GM21619 (cell line): ENCODE data around the gene BRSK1.

Experiments used
- ATAC-seq: cut with Tn5 transposase; IDR thresholded peaks from one replicate; pipeline ENCODE4 v1.9.1; 2021; ENCODE audit not compliant: unreplicated experiment

The BRSK1 gene

DNA sequence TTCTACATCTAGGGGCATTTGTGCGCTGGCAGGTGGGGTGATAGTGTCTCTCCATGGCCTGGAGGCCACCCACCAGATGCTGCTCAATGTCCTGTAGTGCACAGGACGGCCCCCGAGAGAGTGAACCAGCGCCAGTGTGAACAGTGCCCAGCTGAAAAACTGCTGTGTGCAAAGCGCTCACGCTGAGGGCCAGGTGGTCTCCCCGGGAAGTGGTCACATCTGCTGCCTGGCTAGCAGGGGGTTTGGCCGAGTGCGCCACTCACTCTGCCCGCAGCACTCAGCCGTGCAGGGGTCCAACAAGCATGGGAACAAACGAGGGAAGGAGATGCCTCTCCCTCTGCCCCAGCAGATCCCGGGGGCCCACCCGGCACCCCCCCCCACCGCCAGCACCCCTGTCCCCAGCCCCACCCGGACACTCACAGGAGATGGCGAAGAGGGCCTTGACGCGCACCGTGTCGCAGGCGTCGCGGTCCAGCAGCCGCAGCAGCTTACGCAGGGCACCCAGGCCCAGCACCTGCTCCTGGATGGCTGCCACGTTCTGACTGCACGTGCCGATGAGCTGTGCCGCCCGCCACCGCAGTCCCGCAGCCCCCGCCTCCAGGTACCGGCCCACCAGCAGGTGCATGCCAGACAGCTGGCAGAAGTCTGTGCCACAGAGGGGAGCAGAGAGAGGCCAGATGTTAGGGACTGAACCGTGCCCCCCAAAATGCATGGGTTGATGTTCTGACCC is 9.7 kb upstream of the BRSK1 start:
- ATAC-seq, result no peak

DNA sequence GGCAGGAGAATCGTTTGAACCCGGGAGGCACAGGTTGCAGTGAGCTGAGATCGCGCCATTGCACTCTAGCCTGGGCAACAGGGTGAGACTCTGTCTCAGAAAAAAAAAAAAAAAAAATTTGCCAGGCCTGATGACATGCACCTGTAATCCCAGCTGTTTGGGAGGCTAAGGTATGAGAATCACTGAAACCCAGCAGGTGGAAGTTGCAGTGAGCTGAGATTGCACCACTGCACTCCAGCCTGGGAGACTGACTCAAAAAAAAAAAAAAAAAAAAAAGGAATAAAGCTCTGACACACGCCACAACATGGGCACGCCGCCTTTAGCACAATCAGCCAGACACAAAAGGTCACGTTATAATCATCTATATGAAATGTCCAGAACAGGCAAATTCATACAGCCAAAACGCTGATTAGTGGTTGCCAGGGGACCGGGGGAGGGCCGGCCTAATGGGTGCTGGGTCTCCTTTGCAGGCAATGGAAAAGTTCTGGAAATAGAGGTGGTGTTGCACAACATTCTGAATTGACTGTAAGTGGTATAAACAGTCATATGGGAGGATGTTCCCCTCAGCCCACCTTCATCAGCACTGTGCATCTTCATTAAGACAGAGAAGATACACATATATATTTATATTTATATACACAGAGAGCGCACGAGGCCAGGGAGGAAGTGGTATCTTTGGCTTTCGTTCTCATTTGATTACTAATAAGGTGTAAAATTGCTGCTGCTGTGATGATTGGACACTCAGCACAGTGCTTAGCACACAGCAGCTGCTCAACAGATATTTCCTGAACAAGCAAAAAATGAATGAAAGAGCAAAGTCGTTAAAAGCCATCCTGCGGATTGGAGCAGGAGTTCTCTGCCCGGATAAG is 7.7 kb upstream of the BRSK1 start:
- peak; percentile 58 for ATAC-seq

DNA sequence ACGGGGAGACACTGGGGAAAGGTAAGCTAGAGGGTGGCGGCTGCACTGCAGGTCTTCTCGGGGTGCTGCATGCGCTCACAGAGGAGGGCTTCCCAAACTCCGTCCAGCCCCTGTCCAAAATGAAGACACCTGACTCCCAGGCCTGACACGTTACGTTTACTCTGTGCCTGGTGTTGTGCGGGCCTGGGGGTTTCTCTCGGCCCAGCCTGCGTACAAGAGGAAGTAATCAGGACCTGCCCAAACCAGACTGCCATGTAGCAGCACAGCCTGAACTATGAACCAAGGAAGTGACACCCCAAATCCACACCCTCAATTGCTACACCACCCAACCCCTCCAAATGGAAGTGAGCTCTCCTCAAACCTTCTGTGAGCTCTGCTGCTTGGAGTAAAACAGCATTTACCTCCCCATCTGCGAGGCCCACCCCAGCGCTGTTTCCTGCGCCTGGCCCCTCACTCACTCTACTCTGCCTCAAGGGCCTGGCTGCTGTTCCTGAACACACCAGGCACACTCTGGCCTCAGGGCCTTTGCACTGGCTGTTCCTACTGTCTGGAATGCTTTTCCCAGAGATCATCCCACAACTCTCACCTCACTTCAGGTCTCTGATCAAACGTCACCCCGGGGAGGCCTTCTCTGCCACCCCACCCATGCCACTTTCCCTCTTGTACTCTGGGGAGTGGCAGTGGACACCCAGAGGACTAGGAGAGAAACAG is 6.9 kb upstream of the BRSK1 start:
- ATAC-seq, result peak; percentile 2

DNA sequence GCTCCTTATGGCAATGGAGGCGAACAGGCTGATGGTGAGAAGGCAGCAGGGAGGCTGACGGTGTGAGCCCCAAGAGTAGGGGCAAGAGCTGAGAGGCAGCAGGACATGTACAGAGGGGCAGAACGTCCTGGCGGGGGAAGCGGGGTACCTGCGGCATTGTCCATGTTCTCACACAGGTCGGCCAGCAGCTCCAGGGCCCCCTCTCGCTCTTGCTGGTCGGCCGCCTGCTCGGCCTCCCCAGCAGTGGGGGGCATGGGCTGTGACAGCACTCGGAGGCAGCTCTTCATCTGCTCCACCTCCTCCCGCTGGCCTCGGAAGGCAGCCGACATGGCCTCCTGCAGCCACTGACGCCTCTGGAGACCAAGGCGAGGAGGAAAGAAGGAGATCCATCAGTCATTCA is 6.3 kb upstream of the BRSK1 start:
- no peak for ATAC-seq

DNA sequence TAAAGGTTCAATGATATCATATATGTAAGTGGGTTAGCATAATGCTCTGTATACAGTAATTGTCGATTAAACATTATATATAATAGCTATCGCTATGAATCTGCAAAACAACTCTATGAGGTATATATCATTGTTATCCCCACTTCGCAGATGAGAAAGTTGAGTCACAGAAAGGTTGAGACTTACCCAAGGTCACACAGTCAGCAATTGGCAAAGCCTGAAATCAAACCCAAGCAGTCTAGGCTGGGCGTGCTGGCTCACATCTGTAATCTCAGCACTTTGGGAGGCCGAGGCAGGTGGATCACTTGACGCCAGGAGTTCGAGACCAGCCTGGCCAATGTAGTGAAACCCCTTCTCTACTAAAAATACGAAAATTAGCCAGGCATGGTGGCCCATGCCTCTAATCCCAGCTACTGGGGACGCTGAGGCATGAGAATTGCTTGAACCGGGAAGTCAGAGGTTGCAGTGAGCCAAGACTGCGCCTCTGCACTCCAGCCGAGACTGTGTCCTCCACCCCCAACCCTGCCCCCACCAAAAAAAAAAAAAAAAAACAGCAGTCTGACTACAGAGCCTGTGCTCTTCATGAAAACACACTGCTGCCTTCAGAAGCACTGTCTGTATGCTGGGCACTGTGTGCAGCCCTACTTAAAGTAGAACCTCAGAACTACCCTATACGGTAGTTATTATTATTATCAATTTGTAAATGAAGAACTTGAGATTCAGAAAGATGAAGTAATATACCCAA is 5.2 kb upstream of the BRSK1 start:
- ATAC-seq, result no peak

DNA sequence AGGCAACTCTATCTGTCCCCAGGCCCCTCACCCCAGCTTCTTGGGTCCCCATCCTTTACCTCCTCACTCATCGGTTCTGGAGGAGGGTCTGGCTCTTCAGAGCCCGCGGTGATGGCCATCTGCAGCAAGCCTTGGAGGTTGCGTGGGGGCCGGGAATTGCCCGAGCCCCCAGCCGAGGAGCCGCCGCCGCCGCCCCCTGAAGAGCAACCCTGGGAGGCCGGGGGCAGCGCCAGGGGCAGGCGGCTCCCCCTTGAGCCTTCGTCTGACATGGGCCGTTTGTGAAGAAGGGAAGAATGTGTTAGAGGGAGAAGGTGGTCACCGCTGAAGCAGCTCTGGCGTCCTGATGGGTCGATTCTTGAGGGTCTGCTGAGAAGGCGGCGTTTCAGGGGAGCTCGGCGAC is 4.5 kb upstream of the BRSK1 start:
- ATAC-seq, result no peak

DNA sequence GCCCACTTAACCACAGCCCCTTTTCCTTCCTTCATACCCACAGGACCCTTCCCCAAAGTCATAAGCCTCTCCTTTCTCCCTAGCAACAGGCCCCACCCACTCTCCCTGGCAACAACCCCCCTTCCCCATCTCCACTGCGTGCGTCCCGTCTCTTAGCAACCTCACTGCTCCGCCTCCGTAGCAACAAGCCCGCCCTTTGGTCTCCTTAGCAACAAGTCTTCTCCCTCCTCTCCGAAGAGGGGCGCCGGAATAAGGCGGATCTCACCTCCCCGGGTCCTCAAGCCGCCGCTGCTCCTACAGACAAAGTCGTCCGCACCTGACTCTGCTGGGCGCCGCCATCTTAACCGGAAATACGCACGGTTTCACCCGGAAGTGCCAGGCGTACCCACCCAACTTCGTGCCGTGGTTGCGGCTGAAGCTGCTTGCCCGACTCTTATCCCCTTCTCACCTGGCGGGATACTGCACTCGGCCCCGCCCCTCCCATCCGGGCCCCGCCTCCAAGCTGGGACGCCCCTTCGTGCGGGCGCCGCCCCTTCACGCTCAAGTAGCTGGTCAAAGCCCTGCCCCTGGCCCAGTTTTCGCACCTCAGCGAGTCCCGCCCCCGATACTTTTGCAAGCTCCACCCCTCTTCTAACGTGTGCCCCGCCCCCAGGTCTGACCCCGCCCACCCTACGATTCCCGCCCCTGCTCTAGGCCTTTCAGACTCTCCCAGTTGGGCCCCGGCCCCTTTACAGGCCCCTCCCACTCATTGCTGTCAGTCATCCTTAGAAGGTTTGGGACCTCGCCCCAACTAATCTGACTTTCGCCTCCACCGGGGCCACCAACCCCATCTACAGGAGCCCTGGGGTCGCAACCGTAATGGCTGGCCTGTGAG is 3.8 kb upstream of the BRSK1 start, which contains the start of gene HSPBP1:
TSS of gene HSPBP1 (minus strand) at position 341 of the 874 bp plus-strand sequence. CDS start 502 bp downstream, outside the sequence.
- ATAC-seq, result peak; percentile 51

DNA sequence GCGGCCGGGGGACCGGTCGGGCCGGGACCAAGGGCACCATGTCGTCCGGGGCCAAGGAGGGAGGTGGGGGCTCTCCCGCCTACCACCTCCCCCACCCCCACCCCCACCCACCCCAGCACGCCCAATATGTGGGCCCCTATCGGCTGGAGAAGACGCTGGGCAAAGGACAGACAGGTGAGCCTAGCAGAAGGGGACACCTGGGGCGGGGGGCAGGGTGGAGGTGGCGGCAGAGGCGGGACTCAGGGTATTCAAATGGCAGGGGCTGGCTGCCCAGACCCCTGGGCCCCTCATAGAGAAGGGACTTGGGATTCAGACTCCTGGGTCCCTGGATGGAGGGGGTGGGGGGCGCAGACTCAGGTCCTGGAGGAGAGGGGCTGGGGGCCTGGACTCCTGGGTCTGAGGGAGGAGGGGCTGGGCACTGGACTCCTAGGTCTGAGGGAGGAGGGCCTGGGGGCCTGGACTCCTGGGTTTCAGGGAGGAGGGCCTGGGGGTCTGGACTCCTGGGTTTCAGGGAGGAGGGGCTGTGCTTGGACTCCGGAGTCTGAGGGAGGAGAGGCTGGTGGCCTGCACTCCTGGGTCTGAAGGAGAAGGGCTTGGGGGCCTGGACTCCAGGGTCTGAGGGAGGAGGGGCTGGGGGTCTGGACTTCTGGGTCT is 735 bp downstream of the BRSK1 start:
- ATAC-seq, result no peak

DNA sequence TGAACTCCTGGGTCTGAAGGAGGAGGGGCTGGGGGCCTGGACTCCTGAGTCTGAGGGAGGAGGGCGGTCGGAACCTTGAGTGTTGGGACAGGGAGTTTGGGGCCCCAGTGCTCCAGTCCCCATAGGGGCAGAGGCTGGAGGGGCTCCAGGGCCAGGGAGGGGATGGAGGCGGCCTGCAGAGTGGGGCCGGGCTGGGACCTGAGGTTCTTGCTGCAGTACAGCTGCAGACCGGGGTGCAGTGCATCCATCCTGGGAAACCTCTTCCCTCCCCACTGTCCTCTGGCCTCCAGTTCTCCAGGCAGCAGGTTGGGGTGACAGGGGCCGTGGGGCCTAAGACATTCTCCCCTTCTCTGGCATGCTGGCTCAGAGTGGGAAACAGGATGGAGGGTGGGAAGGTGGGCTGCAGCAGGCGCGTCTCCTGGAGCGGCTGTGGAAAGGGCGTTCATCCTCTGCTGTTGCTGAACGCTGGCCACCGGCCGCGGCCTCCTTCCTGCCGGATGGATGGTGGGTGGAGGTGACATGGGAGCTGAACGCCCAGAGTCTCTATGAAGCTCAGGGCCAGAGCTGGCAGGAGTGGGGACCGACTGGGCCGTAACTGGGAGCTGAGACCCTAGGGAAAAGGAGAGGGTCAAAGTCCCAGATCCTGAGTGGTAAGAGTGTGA is 1.6 kb downstream of the BRSK1 start:
- ATAC-seq, result no peak

DNA sequence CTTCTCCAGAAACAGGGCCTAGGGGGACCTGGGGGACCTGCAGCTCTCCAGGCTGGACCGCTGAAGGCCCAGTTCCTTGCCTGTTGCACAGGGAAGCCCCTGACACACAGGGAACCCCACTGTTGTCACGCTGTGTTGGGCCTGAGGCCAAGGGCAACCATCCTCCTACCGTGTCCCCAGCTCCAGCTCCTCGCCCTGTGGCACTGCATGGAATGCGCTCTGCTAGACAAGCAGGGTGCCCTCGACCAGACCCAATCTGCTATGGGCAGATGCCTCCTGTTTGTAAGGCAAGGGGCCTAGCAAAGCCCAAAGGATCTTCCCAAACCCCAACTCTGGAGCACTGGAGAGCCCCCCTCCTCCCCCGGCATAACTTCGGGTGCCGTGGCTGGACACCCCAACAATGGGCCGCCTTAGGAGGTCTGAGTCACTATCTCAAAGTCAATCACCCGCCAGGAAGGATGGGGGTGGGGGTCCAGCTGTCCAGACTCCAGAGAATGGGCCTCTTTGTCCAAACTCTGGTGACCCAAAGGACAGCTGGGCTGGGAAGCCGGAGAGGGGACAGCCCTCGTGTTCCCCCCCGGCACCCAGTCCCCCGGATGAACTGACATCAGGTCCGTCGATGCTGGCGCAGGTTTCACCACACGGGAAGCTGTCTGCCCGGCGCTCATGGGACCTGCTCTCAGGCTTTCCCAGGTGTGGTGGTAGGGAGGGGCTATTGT is 3.7 kb downstream of the BRSK1 start:
- ATAC-seq, result no peak

DNA sequence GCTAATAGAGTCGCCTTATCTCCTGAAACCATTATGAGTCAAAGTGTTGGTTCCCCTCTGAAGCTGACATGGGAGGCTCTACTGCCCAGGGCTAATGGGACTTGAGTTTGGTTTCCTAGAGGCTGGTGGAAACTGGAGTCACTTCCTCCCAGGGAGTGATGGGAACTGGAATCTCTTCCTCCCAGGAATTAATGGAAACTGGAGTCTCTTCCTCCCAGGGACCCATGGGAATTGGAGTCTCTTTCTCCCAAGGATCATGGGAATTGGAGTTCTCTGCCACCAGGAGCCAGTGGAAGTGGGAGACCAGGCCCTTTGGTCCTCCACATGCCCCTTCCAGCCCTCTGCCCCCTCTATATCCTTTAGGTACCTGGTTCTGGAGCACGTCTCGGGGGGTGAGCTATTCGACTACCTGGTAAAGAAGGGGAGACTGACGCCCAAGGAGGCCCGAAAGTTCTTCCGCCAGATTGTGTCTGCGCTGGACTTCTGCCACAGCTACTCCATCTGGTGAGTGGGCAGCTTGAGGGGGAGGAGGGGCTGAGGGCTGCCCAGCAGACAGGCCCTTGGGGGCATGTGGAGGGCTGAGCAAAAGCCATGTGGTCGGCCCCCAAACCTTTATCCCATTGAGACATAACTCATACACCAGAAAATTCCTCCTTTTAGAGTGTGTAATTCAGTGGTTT is 5.5 kb downstream of the BRSK1 start:
- ATAC-seq, result no peak

DNA sequence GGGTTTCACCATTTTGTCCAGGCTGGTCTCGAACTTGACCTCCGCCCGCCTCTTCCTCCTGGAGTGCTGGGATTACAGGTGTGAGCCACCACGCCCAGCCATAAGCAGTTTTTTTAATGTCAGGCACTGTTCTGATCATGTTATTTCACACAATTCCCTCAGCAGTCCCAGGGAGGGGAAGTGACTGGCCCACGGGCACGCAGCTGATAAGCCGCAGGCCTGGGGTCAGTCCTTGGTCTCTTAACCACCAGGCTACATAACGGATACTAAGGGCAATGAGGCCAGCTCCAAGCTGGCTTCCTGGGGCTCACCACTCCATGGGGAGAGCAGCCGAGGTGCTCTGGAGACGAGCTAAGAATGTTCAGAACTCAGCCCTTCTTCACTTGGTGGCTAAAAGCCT is 13.5 kb downstream of the BRSK1 start:
- ATAC-seq, result no peak

DNA sequence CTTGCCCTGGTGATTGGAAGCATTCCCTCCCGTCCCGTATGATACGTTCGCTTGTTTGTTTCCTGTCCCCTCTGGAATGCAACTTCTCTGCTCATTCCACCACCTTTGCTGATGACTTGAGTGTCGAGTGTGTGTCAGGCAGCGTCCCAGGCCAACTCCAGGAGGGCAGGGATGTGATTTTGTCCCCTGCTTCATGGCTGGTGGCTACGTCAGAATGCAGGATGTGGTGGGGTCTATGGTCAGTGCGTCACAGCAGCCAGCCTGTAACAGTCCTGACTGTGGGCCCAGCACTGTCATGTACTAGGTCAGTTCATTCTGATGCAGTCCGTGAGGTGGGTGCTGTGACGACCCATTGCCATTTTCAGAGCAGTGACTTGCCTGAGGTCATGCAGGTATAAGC is 16.2 kb downstream of the BRSK1 start:
- ATAC-seq, result no peak

DNA sequence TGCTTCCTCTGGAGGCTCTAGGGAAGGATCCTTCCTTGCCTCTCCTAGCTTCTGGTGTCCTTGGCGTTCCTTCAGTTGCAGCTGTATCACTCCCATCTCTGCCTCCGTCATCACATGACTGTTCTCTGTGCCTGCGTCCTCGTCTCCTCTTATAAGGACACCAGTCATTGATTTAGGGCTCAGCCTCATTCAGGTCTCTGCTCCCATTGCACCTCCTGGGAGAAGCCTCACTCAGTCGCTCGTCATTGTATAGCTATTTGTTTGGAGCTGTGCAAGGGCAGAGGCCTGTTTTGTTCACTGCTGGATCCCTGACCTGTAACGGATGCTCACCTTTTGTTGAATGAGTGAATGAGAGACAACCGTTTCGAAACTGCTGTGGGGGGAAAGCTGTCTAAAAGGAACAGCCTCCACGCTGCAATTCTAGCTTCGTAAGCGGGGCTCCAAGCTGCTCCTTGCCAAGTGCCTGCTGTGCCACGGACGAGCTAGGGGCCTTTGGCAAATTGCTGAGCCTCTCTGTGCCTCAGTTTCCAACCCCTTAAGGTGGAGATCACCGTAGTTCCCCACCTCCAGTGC is 17.2 kb downstream of the BRSK1 start:
- no peak for ATAC-seq

DNA sequence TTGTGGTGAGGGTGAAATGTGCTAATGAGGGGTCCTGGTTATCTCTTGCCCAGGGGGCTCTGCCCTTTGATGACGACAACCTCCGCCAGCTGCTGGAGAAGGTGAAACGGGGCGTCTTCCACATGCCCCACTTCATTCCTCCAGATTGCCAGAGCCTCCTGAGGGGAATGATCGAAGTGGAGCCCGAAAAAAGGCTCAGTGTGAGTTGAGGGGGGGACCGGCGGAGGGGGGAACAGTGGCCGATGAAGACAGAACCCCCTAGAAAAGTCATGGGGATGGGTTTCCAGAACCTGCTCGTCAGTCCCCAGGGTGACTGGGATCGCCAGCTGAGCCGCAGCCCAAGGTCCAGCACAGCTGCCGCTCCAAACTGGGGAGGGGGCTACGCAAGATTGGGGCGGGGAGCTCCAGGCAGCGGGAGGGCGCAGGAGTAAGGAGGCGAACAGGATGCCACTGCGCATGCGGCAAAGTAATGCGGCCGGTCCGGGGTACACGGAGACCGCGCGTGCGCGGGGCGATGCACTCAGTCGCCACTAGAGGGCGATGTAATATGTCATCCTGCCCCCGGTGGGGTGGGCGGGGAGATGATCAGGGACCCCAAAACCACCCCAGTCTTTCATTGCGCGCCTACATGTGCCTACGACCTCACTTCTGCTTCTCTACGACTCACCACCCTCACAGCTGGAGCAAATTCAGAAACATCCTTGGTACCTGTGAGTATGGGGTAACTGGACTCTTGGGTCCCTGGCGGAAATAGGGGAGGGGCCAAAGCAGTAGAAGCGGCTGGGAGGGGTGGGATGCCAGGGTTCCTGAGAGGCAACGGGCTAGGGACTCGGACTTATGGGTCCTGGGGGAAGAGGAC is 17.9 kb downstream of the BRSK1 start:
- ATAC-seq, result peak; percentile 53

DNA sequence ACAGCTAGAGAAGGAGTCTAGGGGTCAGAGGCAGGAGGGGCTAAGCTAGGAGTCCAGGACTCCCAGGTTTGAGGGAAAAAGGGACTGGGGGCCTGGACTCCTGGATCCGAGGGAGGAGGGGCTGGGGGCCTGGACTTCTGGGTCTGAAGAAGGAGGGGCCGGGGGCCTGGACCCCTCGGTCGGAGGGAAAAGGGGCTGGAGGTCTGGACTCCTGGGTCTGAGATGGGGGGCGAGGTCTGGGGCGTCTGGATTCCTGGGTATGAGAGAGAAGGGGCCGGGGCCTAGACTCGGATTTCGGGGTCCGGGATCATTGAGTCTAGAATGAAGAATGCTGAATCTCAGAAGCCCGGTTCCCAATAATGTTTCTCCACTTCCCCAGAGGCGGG is 18.5 kb downstream of the BRSK1 start:
- no peak for ATAC-seq
